HCT116 (cell line): Measurements from ENCODE around the gene KAT5. TPM values are rescaled to one million over a fixed set of nuclear protein-coding genes. Genes with fewer than 3 reads are reported as not detected.
A peak's percentile ranks its signal among the peaks of the same experiment; 100 is the strongest.

Experiments
- ATAC-seq: fragments of 200-7000 bp; cut with Tn5 transposase; 2 replicates; pipeline ENCODE4 v1.9.1; 2020; ENCODE audit warnings: mild to moderate bottlenecking, moderate library complexity
- BruUV-seq: library from RNA; stranded (reverse); fragments of 400-500 nt; replicated peaks from 2 replicates; lab custom pipeline; 2021; lab: Mats Ljungman, UMichigan
- CTCF ChIA-PET: fragments of 300-600 bp; sonication (Branson Sonifier 250); formaldehyde crosslinking; loops from one replicate; lab custom pipeline; 2021; ENCODE audit warnings: antibody characterized with exemption; lab: Charles Lee
- POLR2A ChIA-PET: fragments of 300-600, 350-600 bp; sonication (Branson Sonifier 250); formaldehyde crosslinking; loops from one replicate; lab custom pipeline; 2021; ENCODE audit warnings: antibody characterized with exemption; lab: Charles Lee
- RAD21 ChIA-PET, 2 experiments: fragments of 300-600 bp; sonication (Branson Sonifier 250); formaldehyde crosslinking; loops; one replicate each; lab custom pipeline; 2023; ENCODE audit warnings: low total read pairs in 2 of 2; ENCODE audit not compliant: uncharacterized antibody in 2 of 2, unreplicated experiment in 2 of 2, low non-redundant PET in 1 of 2; lab: Charles Lee
- DNase-seq: peaks from one replicate; pipeline ENCODE4 v3.0.0-alpha.2; 2010; ENCODE audit warnings: low read depth, low spot score
- H2AFZ ChIP-seq: fragments of 200-600 bp; shearing (Covaris generic), sonication (generic); 2 replicates; pipeline ENCODE4 v1.6.1; 2017; ENCODE audit warnings: low read depth, mixed run types, mixed read lengths, antibody characterized with exemption, low read length; ENCODE audit not compliant: poor library complexity, severe bottlenecking
- H3K27ac ChIP-seq: 2 replicates; pipeline ENCODE4 v1.5.1; 2012; ENCODE audit warnings: low read depth, low read length
- H3K27me3 ChIP-seq: fragments of 200-600 bp; sonication (generic); 2 replicates; pipeline ENCODE4 v1.6.1; 2016; ENCODE audit warnings: mixed run types, low read length, mixed read lengths; ENCODE audit not compliant: insufficient read depth
- H3K36me3 ChIP-seq, 2 experiments: fragments of 200-500 bp in 1 of 2; fragments of 200-600 bp in 1 of 2; sonication (Bioruptor generic) in 1 of 2; sonication (generic) in 1 of 2; 2 replicates each; pipeline versions ENCODE4 v1.5.1 to v1.6.1; 2014 to 2016; ENCODE audit warnings: low read length in 2 of 2, inconsistent platforms in 1 of 2, mixed read lengths in 1 of 2, mixed run types in 1 of 2; ENCODE audit not compliant: insufficient read depth in 2 of 2, control insufficient read depth in 1 of 2
- H3K4me1 ChIP-seq, 2 experiments: fragments of 200-600 bp in 1 of 2; sonication (generic) in 1 of 2; 2 replicates each; pipeline versions ENCODE4 v1.5.1 to v1.6.1; 2012 to 2017; ENCODE audit warnings: low read length in 2 of 2, inconsistent platforms in 1 of 2, mild to moderate bottlenecking in 1 of 2, mixed read lengths in 1 of 2, mixed run types in 1 of 2, moderate library complexity in 1 of 2; ENCODE audit not compliant: insufficient read depth in 2 of 2, control insufficient read depth in 1 of 2
- H3K4me2 ChIP-seq: fragments of 200-600 bp; sonication (generic); 2 replicates; pipeline ENCODE4 v1.6.1; 2017; ENCODE audit warnings: mixed run types, low read length, mixed read lengths
- H3K4me3 ChIP-seq, 2 experiments: fragments of 200-600 bp in 1 of 2; sonication (generic) in 1 of 2; replicated peaks in 1 of 2; 2 replicates each; pipeline ENCODE4 v1.5.1; 2011 to 2016; ENCODE audit warnings: low read length in 2 of 2, control low read depth in 1 of 2, low read depth in 1 of 2, mild to moderate bottlenecking in 1 of 2, mixed read lengths in 1 of 2, mixed run types in 1 of 2
- H3K79me2 ChIP-seq: fragments of 200-600 bp; sonication (generic); 2 replicates; pipeline ENCODE4 v1.6.1; 2017; ENCODE audit warnings: mild to moderate bottlenecking, mixed run types, low read length, moderate library complexity, mixed read lengths; ENCODE audit not compliant: insufficient read depth
- H3K9ac ChIP-seq: fragments of 200-600 bp; sonication (generic); 2 replicates; pipeline ENCODE4 v1.6.1; 2016; ENCODE audit warnings: low read length, mixed read lengths
- H3K9me2 ChIP-seq: fragments of 200-600 bp; sonication (generic), shearing (Covaris generic); 2 replicates; pipeline ENCODE4 v1.6.1; 2017; ENCODE audit warnings: mixed run types, mild to moderate bottlenecking, moderate library complexity; ENCODE audit not compliant: insufficient read depth
- H3K9me3 ChIP-seq, 2 experiments: fragments of 200-500 bp in 1 of 2; fragments of 200-600 bp in 1 of 2; sonication (Bioruptor generic) in 1 of 2; sonication (generic) in 1 of 2; 2 replicates each; pipeline ENCODE4 v1.6.1; 2014 to 2017; ENCODE audit warnings: low read length in 2 of 2, mixed read lengths in 2 of 2, inconsistent platforms in 1 of 2, low read depth in 1 of 2, mild to moderate bottlenecking in 1 of 2, mixed run types in 1 of 2, moderate library complexity in 1 of 2; ENCODE audit not compliant: control insufficient read depth in 1 of 2, insufficient read depth in 1 of 2
- H4K20me1 ChIP-seq: fragments of 200-600 bp; sonication (generic), shearing (Covaris generic); 2 replicates; pipeline ENCODE4 v1.6.1; 2017; ENCODE audit warnings: mixed run types, mild to moderate bottlenecking, moderate library complexity; ENCODE audit not compliant: insufficient read depth
- CBX3 ChIP-seq: IDR thresholded peaks from 2 replicates; pipeline ENCODE4 v1.6.1; 2012; ENCODE audit warnings: low read depth
- CTCF ChIP-seq, 3 experiments: fragments of 200-600 bp in 1 of 3; sonication (generic) in 1 of 3; IDR thresholded peaks in 2 of 3; conservative IDR thresholded peaks in 1 of 3; 2 replicates each; pipeline ENCODE4 v1.5.1; 2012 to 2017; ENCODE audit warnings: low read depth in 2 of 3, low read length in 2 of 3, antibody characterized with exemption in 1 of 3, borderline replicate concordance in 1 of 3, control low read depth in 1 of 3, mild to moderate bottlenecking in 1 of 3, mixed read lengths in 1 of 3, mixed run types in 1 of 3, moderate library complexity in 1 of 3; ENCODE audit not compliant: insufficient read depth in 1 of 3
- EGR1 ChIP-seq: IDR thresholded peaks from 2 replicates; pipeline ENCODE4 v1.6.1; 2012; ENCODE audit warnings: low read depth
- EZH2 ChIP-seq: fragments of 200-600 bp; sonication (generic); IDR thresholded peaks from 2 replicates; pipeline ENCODE4 v1.6.1; 2017; ENCODE audit warnings: antibody characterized with exemption, mixed run types
- POLR2A ChIP-seq: IDR thresholded peaks from 2 replicates; pipeline ENCODE4 v1.7.0; 2011; ENCODE audit warnings: borderline replicate concordance; ENCODE audit not compliant: insufficient read depth, insufficient read length; ENCODE audit errors: extremely low read depth
- SP1 ChIP-seq: IDR thresholded peaks from 2 replicates; pipeline ENCODE4 v1.6.1; 2012; ENCODE audit warnings: low read depth
- TCF7L2 ChIP-seq: IDR thresholded peaks from 2 replicates; pipeline ENCODE4 v1.7.0; 2011; ENCODE audit warnings: borderline replicate concordance, inconsistent platforms; ENCODE audit not compliant: insufficient read depth, insufficient read length; ENCODE audit errors: extremely low read depth
- YY1 ChIP-seq: IDR thresholded peaks from 2 replicates; pipeline ENCODE4 v1.6.1; 2011; ENCODE audit warnings: low read length, low read depth, moderate library complexity, mild to moderate bottlenecking; ENCODE audit not compliant: insufficient replicate concordance; ENCODE audit errors: extremely low read depth
- ZFX ChIP-seq: fragments of 450-650 bp; IDR thresholded peaks from 2 replicates; pipeline ENCODE4 v1.6.1; 2017
- intact Hi-C: fragments of 100-400 bp; cut with micrococcal nuclease; formaldehyde crosslinking; loops from 2 replicates; pipeline ENCODE4 v1.10.0; 2022
- total RNA-seq: library from RNA; stranded (reverse); gene quantifications from one replicate; pipeline ENCODE4 v1.2.1, GENCODE V29; 2021; ENCODE audit not compliant: unreplicated experiment
- TF ChIP-seq, protein P1 (sequence below): IDR thresholded peaks from 2 replicates; pipeline ENCODE4 v1.6.1; 2012; ENCODE audit warnings: low read depth

Gene KAT5
- total RNA-seq, 1 experiment from 2014 or later = 78.7 TPM

GRCh38 chr11:65726660-65727059, 14.6 kb downstream of the KAT5 start:
- RAD21 ChIA-PET = interaction anchor here in 1 of 2 experiments (0.6 kb wide), 1 partner anchor 41 kb away, joined by 3 read pairs; no protein-coding TSS in a partner anchor
- intact Hi-C loops = no loop called here
- no peaks in the 10 kb centered on the region for H3K27me3 ChIP-seq
- POLR2A ChIA-PET = no interaction called here
- no peaks in the 10 kb centered on the region for H4K20me1 ChIP-seq
- H3K79me2 ChIP-seq = no peaks in the 10 kb centered on the region
- no peaks in the 10 kb centered on the region for H3K9me2 ChIP-seq
- ATAC-seq = peak; percentile 54; the same call in 1 of the 2 replicates
- no peak overlapping the region for H2AFZ ChIP-seq
- H3K36me3 ChIP-seq = no peaks in the 10 kb centered on the region
- no peak for TF ChIP-seq YY1
- TF ChIP-seq CTCF (IDR thresholded peaks at IDR 0.05 in 2 of 3, conservative IDR thresholded peaks at IDR 0.05 in 1 of 3; ENCODE audit: borderline replicate concordance in 1 of 3, insufficient read depth in 1 of 3, low read depth in 2 of 3, low read length in 2 of 3) = peak in 1 of 3 experiments; percentile 22; a peak in 1 of 6 replicates
- H3K4me3 ChIP-seq = no peak overlapping the region
- CTCF ChIA-PET = interaction anchor here (1.5 kb wide), 1 partner anchor 14 kb away, joined by 3 read pairs; no protein-coding TSS in a partner anchor
- no peak overlapping the region for H3K4me2 ChIP-seq
- no peak for DNase-seq
- no peak overlapping the region for H3K9ac ChIP-seq
- no TSS peak for BruUV-seq
- H3K27ac ChIP-seq = no peak overlapping the region
- H3K4me1 ChIP-seq = no peaks in the 10 kb centered on the region
- H3K9me3 ChIP-seq = no peaks in the 10 kb centered on the region

DNA sequence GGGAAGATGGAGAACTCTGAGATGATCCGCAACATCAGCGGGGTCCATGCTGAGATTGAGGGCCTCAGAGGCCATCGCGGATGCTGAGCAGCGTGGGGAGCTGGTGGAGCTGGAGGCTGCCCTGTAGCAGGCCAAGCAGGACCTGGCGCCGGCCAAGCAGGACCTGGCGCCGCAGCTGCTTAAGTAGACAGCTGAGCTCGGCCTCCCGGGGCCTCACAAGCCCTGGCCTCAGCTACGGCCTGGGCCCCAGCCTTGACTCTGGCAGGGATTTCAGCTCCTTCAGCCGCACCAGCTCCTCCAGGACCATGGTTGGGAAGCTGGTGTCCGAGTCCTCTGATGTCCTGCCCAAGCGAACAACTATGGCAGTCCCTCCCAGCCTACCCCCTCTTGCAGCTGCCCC, 15.8 kb downstream of the KAT5 start:
- ATAC-seq = no peak
- DNase-seq = no peak
- ChIA-PET RAD21 (no interaction called here), POLR2A (no interaction called here), CTCF (interaction anchor here (1.5 kb wide), 1 partner anchor 13 kb away, joined by 3 read pairs; no protein-coding TSS in a partner anchor)
- H3K27me3 ChIP-seq = no peaks in the 10 kb centered on the region
- no peaks in the 10 kb centered on the region for H3K36me3 ChIP-seq
- H3K9me2 ChIP-seq = no peaks in the 10 kb centered on the region
- no peak overlapping the region for H3K4me3 ChIP-seq
- no peak for TF ChIP-seq TCF7L2
- TF ChIP-seq EZH2 = no peak
- TF ChIP-seq EGR1 = no peak
- no peak for TF ChIP-seq CBX3
- TF ChIP-seq SP1 = no peak
- TF ChIP-seq POLR2A = no peak
- no peak for TF ChIP-seq ZFX
- TF ChIP-seq, protein P1, sequence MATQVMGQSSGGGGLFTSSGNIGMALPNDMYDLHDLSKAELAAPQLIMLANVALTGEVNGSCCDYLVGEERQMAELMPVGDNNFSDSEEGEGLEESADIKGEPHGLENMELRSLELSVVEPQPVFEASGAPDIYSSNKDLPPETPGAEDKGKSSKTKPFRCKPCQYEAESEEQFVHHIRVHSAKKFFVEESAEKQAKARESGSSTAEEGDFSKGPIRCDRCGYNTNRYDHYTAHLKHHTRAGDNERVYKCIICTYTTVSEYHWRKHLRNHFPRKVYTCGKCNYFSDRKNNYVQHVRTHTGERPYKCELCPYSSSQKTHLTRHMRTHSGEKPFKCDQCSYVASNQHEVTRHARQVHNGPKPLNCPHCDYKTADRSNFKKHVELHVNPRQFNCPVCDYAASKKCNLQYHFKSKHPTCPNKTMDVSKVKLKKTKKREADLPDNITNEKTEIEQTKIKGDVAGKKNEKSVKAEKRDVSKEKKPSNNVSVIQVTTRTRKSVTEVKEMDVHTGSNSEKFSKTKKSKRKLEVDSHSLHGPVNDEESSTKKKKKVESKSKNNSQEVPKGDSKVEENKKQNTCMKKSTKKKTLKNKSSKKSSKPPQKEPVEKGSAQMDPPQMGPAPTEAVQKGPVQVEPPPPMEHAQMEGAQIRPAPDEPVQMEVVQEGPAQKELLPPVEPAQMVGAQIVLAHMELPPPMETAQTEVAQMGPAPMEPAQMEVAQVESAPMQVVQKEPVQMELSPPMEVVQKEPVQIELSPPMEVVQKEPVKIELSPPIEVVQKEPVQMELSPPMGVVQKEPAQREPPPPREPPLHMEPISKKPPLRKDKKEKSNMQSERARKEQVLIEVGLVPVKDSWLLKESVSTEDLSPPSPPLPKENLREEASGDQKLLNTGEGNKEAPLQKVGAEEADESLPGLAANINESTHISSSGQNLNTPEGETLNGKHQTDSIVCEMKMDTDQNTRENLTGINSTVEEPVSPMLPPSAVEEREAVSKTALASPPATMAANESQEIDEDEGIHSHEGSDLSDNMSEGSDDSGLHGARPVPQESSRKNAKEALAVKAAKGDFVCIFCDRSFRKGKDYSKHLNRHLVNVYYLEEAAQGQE = no peak
- intact Hi-C loops = no loop called here
- no peaks in the 10 kb centered on the region for H4K20me1 ChIP-seq
- no peak overlapping the region for H3K4me2 ChIP-seq
- H3K79me2 ChIP-seq = no peaks in the 10 kb centered on the region
- no TSS peak for BruUV-seq
- no peaks in the 10 kb centered on the region for H3K4me1 ChIP-seq
- H3K9me3 ChIP-seq = no peaks in the 10 kb centered on the region
- H3K27ac ChIP-seq = no peak overlapping the region
- H3K9ac ChIP-seq = no peak overlapping the region
- H2AFZ ChIP-seq = no peak overlapping the region
